Measurements from ENCODE around the gene HCFC1.
A peak's percentile ranks its signal among the peaks of the same experiment; 100 is the strongest.

HCFC1 gene

GRCh38 chrX:153970357-153971123 is 1.1 kb downstream of the HCFC1 start:
- ATAC-seq, result peak; percentile 18
- Mint-ChIP-seq H3K4me1 (peaks cover 60% of the 10 kb centered on the region), H3K27ac (peak overlapping the region; percentile 99)

DNA sequence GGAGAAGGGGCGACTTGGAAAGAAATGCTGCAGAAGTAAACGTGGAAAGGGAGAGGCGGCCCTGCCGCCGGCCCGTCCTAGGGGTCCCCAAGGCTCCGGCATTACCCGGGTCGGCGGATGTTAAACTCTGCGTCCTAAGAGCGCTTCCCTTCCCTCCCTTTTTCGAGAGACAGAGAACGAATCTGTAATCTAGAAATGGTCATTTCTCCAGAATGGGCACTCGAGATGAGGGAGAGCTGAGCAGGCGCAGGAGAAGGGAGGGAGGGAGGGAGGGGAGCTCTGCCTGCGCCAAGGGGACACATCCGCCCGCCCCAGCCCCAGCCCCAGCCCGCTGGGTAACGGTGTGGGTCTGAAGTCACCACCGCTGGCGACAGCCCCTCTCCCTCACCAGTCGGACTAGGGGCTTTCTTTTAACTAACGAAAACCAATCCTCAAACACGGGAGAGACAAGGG is 1.7 kb downstream of the HCFC1 start:
- H3K27me3 Mint-ChIP-seq, result no peaks in the 10 kb centered on the region
- peaks cover 33% of the 10 kb centered on the region for H3K36me3 Mint-ChIP-seq
- H3K4me3 Mint-ChIP-seq, result peak overlapping the region; percentile 100
- peaks cover 66% of the 10 kb centered on the region for H3K4me1 Mint-ChIP-seq
- ATAC-seq, result no peak
- H3K27ac Mint-ChIP-seq, result peak overlapping the region; percentile 99
- H3K9me3 Mint-ChIP-seq, result no peaks in the 10 kb centered on the region

More at GRCh38 chrX:153970357-153971123, 1.1 kb downstream of the HCFC1 start:
- Mint-ChIP-seq H3K9me3 (no peaks in the 10 kb centered on the region), H3K4me3 (peak overlapping the region; percentile 100), H3K27me3 (no peaks in the 10 kb centered on the region), H3K36me3 (peaks cover 33% of the 10 kb centered on the region)

DNA sequence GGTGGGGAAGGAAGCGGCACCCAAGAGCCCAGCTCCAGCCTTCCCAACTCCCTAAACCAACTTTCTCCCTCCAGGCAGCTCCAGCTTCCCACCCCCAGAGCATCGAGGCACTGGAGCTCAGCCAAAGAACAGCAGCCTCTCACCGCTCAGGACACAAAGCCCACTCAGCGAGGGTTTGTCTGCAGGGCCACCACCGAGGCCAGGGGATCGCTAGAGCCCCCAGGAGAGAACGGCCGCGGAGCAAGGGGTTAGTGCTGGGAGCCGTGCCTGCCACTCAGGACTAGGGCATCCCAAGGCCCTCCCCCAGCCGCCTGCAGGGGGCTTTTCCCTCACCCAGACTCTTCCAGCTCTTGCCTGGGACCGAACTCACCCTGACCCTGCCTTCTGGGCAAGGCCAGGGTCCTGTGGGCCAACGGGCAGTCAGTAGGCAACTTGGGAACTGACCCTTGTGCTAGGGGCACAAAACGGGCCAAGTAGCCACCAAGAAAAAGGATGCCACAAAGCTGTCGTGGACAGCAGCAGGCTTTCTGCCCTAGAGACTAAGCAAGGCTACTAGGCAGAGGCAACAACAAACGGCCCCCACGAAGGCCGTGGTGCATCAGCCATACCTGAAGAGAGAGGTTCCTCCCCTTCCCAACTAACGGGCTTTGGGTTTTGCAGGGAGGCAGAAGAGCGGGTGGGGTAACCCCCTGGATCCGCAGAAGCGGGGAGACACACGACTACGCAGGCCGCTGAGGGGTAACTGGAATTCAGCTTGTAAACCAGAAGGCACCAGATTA is 2.3 kb downstream of the HCFC1 start:
- Mint-ChIP-seq H3K9me3 (no peaks in the 10 kb centered on the region), H3K36me3 (peaks cover 33% of the 10 kb centered on the region), H3K4me3 (peak overlapping the region; percentile 100), H3K27ac (peak overlapping the region; percentile 99), H3K27me3 (no peaks in the 10 kb centered on the region), H3K4me1 (peaks cover 63% of the 10 kb centered on the region)
- no peak for ATAC-seq

DNA sequence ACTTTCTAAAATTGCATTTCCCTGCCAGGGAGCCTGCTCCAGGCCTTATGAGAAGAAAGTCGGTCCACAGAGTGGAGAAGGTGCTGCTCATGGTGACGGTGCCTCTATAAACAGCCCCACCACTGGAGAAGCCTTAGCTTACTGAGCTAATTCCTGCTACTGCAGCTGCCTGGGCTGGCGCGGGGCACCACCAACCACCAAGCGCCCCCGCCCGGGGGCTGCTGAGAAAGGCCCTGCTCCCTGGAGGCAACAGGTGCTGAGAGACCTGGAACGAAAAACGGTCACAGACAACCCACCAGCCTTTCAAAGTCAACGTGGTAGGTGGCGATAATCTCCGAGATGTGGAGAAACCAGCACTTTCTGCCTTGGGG is 2.9 kb downstream of the HCFC1 start:
- peak overlapping the region; percentile 99 for H3K27ac Mint-ChIP-seq

GRCh38 chrX:153968255-153968654 is 3.4 kb downstream of the HCFC1 start:
- ATAC-seq, result no peak
- Mint-ChIP-seq H3K27me3 (no peaks in the 10 kb centered on the region), H3K4me1 (peaks cover 52% of the 10 kb centered on the region), H3K4me3 (peak overlapping the region; percentile 100), H3K27ac (peak overlapping the region; percentile 83), H3K9me3 (no peaks in the 10 kb centered on the region), H3K36me3 (peaks cover 33% of the 10 kb centered on the region)

More for the DNA sequence above, 2.9 kb downstream of the HCFC1 start:
- ATAC-seq, result no peak
- Mint-ChIP-seq H3K4me3 (peak overlapping the region; percentile 100), H3K4me1 (peaks cover 57% of the 10 kb centered on the region), H3K9me3 (no peaks in the 10 kb centered on the region), H3K36me3 (peaks cover 33% of the 10 kb centered on the region), H3K27me3 (no peaks in the 10 kb centered on the region)

DNA sequence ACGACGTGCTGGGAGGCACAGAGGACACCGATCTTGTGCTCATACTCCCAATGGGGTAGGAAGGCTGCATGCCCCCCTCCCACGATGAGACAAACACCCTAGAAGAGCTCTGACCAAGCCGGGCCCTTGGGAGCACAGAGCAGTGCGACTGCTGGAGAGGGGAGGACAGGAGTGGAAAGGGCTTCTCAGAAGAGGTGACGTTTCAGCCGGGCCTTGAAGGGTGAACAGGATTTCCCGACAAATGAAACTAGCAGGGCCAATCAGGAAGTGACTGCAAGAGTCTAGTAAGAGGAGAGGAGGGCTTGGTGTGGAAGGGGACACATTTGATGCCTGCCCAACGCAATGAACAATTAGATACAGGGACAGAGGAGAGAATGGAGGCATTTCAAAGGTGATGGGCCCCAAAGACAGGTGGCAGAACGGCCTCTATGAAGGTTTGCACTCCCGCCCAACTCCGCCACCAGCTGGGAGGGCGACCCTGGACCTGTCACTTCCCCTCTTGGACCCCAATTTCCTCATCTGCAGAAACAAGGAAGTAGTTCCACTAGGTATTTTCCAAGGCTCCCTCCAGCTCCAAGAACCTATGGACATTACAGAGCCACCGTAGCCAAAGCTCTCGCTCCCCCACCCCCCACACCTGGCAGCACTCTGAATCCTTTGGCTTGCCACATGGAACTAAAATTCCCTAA is 3.9 kb downstream of the HCFC1 start:
- Mint-ChIP-seq H3K4me3 (peak overlapping the region; percentile 100), H3K9me3 (no peaks in the 10 kb centered on the region), H3K27ac (peak overlapping the region; percentile 83), H3K36me3 (peaks cover 33% of the 10 kb centered on the region), H3K4me1 (peaks cover 50% of the 10 kb centered on the region), H3K27me3 (no peaks in the 10 kb centered on the region)
- no peak for ATAC-seq

DNA sequence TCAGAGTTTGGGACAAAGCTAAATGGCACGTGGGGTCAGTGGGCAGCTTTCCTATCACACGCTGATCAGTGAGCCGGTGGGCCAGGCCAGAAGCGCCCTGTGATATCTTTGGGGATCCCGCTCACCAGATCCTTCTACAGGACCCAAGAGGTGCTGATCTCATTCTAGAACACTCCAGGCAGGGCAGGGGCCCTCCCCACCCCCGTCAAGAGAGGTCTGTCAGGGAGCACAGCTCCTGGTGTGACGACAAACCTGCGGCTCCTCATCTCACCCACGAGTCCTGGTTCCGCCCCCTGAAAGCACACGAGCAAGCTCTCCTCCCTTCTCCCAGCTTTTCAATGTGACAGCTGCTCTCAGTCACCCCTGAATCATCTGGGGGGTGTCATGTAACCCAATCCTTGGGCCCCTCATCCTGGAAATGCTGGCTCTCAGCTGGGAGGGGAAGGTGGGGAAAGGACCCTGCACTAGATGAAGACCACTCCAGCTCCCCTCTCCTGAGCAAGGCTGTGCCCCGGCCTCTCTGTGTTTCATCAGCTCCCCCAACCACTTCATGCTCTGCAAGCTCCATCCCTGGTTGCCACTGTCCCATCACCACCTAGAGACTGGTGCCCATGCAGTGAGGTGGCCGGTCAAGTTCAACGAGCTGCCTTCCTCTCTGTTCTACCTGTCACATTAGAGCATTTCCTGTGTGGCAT is 4.6 kb downstream of the HCFC1 start:
- H3K27ac Mint-ChIP-seq, result peak overlapping the region; percentile 83
- ATAC-seq, result no peak
- peaks cover 33% of the 10 kb centered on the region for H3K36me3 Mint-ChIP-seq
- no peaks in the 10 kb centered on the region for H3K9me3 Mint-ChIP-seq
- no peaks in the 10 kb centered on the region for H3K27me3 Mint-ChIP-seq
- H3K4me3 Mint-ChIP-seq, result peak overlapping the region; percentile 100
- peaks cover 50% of the 10 kb centered on the region for H3K4me1 Mint-ChIP-seq

DNA sequence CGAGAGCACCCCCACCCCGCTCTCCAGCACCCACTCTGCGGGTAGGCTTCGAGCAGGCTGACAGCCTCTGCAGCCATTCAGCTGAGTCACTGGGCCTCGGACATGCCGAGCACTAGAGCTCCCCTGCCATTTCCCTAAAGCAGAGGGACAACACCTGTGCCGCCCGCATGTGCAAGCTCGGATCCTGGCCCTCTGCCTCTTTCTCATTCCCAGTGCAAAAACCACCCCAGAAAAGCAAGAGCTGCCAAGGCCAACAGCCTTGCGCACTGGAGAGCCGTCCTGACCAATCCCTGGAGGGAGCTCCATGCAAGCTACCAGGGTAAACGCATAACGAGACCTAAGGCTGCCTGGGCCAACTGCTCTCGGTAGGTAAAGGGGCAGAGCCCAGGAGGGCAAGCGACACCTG is 5.3 kb downstream of the HCFC1 start:
- ATAC-seq, result no peak
- peaks cover 50% of the 10 kb centered on the region for H3K4me1 Mint-ChIP-seq
- H3K27ac Mint-ChIP-seq, result peak overlapping the region; percentile 83
- H3K9me3 Mint-ChIP-seq, result no peaks in the 10 kb centered on the region
- H3K27me3 Mint-ChIP-seq, result no peaks in the 10 kb centered on the region
- H3K4me3 Mint-ChIP-seq, result peak overlapping the region; percentile 44
- peaks cover 28% of the 10 kb centered on the region for H3K36me3 Mint-ChIP-seq

DNA sequence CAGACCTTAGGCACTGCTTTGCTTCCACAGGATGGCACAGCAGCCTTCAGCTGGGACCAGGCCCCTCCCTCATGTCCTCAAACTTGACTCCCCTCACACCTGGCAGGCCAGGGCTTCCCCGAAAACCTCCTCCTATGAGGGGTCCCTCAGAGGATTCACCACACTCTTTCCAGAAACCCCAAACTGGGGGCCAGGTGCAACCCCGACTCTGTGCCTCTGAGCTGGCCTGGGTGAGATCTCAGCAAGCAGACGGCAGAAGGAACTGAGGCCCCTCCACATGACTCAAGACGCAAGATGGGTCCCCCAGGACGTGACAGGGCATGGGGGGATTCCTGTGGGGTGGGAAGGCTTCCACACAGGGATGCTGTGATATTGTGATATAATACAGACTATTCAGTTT is 6.2 kb downstream of the HCFC1 start:
- no peaks in the 10 kb centered on the region for H3K27me3 Mint-ChIP-seq
- peaks cover 29% of the 10 kb centered on the region for H3K36me3 Mint-ChIP-seq
- peak overlapping the region; percentile 51 for H3K4me3 Mint-ChIP-seq
- no peak for ATAC-seq
- no peaks in the 10 kb centered on the region for H3K9me3 Mint-ChIP-seq
- peaks cover 50% of the 10 kb centered on the region for H3K4me1 Mint-ChIP-seq
- H3K27ac Mint-ChIP-seq, result peak overlapping the region; percentile 83

DNA sequence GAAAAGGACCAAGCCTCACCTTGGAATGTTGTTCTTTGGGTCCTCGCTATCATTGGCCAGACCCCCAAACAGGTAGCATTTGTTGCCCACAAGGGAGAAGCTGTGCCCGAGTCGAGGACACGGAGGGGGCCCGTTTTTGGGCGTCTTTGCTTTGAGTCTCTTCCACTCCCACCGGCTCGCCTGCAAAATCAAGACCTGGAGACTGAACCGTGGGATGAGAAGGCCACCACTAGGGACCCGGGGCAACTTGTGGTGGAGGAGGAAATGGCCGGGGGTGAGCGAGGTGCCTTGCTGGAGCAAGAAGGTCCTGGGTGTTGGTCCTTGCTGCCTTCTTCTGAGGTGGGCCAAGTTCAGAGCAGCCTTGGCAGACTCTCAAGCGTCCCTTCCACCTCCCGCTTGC is 7.5 kb downstream of the HCFC1 start:
- Mint-ChIP-seq H3K4me3 (no peak overlapping the region), H3K9me3 (no peaks in the 10 kb centered on the region), H3K36me3 (peaks cover 32% of the 10 kb centered on the region), H3K27me3 (no peaks in the 10 kb centered on the region), H3K27ac (no peak overlapping the region), H3K4me1 (peaks cover 43% of the 10 kb centered on the region)
- ATAC-seq, result no peak

- Mint-ChIP-seq H3K36me3 (peaks cover 32% of the 10 kb centered on the region), H3K27ac (no peak overlapping the region), H3K4me1 (peaks cover 38% of the 10 kb centered on the region), H3K9me3 (no peaks in the 10 kb centered on the region), H3K27me3 (no peaks in the 10 kb centered on the region), H3K4me3 (no peak overlapping the region)
- no peak for ATAC-seq
Measured at GRCh38 chrX:153963546-153963945, 8.1 kb downstream of the HCFC1 start.

DNA sequence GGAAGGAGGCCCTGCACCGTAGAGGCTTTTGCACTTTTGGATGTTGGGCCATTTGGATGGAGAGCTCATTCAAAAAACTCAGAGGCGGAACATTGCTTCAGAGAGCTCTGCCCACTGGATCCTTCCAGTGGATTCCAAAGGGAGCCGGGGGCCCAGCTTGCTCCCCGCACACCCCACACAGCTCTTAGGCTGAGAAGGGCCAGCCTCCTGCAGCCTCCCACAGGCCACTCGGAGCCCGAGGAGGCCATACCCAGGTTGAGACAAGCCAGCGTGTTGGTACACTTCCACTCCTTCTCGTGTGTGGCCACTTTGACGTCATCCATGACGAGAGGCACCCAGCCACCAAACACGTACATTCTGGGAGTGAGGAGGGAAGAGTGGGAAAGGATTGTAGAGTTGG is 10.3 kb downstream of the HCFC1 start:
- Mint-ChIP-seq H3K36me3 (peaks cover 20% of the 10 kb centered on the region), H3K4me1 (peaks cover 17% of the 10 kb centered on the region)

DNA sequence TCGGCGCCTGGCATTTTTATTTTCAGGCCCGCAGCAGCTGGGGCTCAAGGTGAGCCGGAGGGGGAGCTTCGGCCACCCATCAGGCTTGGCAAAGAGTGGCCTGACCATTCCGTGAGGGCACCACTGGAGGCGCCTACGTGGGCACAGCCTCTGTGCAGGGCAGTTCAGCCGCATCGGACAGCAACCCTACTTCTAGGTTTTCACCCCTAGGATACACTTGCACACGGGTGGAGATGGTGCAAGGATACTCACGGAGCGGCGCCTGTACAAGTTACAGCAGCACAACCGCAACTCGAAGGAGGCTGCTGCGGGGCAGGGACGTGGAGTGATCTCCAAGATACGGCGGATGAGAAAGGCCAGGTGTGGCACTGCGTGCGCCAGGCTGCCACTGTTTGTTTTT is 10.8 kb downstream of the HCFC1 start:
- no peak for ATAC-seq
- Mint-ChIP-seq H3K27ac (no peak overlapping the region), H3K36me3 (peaks cover 19% of the 10 kb centered on the region), H3K4me1 (peaks cover 12% of the 10 kb centered on the region), H3K4me3 (no peak overlapping the region), H3K9me3 (no peaks in the 10 kb centered on the region), H3K27me3 (no peaks in the 10 kb centered on the region)

More for the DNA sequence above, 10.3 kb downstream of the HCFC1 start:
- Mint-ChIP-seq H3K9me3 (no peaks in the 10 kb centered on the region), H3K27me3 (no peaks in the 10 kb centered on the region), H3K4me3 (no peak overlapping the region), H3K27ac (no peak overlapping the region)
- no peak for ATAC-seq

DNA sequence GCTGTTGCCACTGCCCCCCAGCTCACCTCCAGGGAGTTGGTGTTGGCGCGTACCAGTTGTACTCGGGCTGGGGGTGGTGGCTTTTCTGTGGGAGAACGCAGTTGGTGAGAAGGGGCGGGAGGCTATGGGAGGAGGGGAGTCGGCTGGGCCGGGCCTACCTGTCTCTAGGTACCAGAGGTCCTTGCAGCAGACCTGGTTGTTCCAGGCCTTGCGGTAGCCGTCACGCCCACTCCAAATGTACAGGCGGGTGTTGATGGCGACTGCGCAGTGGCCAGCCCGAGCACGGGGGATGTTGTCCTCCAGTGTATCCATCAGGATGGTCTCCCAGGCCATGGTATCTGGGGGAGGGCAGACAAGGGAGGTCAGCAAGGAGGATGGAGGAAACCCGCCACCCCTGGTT is 11.5 kb downstream of the HCFC1 start:
- no peak for ATAC-seq
- Mint-ChIP-seq H3K4me3 (no peak overlapping the region), H3K4me1 (peaks cover 5% of the 10 kb centered on the region), H3K36me3 (peaks cover 19% of the 10 kb centered on the region), H3K27ac (no peak overlapping the region), H3K9me3 (no peaks in the 10 kb centered on the region), H3K27me3 (no peaks in the 10 kb centered on the region)

- peaks cover 19% of the 10 kb centered on the region for H3K36me3 Mint-ChIP-seq
- H3K4me1 Mint-ChIP-seq, result peaks cover under 1% of the 10 kb centered on the region
- H3K4me3 Mint-ChIP-seq, result no peak overlapping the region
- no peak for ATAC-seq
- H3K27ac Mint-ChIP-seq, result no peak overlapping the region
- H3K9me3 Mint-ChIP-seq, result no peaks in the 10 kb centered on the region
- H3K27me3 Mint-ChIP-seq, result no peaks in the 10 kb centered on the region
Measured at GRCh38 chrX:153959649-153960048, 12.0 kb downstream of the HCFC1 start.
